Mesenchymal stem cell (in vitro differentiated cells and primary cell): ENCODE results near the gene ULK4.

Experiments
- DNase-seq: peaks from one replicate; pipeline ENCODE4 v3.0.0-alpha.2; 2013
- H2AFZ ChIP-seq: one replicate; pipeline ENCODE4 v1.6.1; 2013; ENCODE audit warnings: low read depth, mild to moderate bottlenecking, control low read depth, inconsistent platforms, low read length, moderate library complexity
- H2AK5ac ChIP-seq: 2 replicates; pipeline ENCODE4 v1.6.1; 2013; ENCODE audit warnings: low read length, moderate library complexity, mild to moderate bottlenecking, inconsistent platforms; ENCODE audit not compliant: severe bottlenecking
- H2BK120ac ChIP-seq: one replicate; pipeline ENCODE4 v1.6.1; 2013; ENCODE audit warnings: low read depth, mild to moderate bottlenecking, inconsistent platforms, low read length, moderate library complexity
- H2BK12ac ChIP-seq, 2 experiments: one replicate each; pipeline ENCODE4 v1.6.1; 2013; ENCODE audit warnings: inconsistent platforms in 2 of 2, low read length in 2 of 2, mild to moderate bottlenecking in 2 of 2, moderate library complexity in 2 of 2, control low read depth in 1 of 2
- H2BK15ac ChIP-seq: one replicate; pipeline ENCODE4 v1.6.1; 2013; ENCODE audit warnings: mild to moderate bottlenecking, low read depth, inconsistent platforms; ENCODE audit not compliant: poor library complexity, severe bottlenecking
- H2BK5ac ChIP-seq: 2 replicates; pipeline ENCODE4 v1.6.1; 2013; ENCODE audit warnings: low read depth, mild to moderate bottlenecking, low read length, control low read depth, inconsistent platforms; ENCODE audit not compliant: poor library complexity, severe bottlenecking
- H3K14ac ChIP-seq, 2 experiments: one replicate each; pipeline ENCODE4 v1.6.1; 2013; ENCODE audit warnings: inconsistent platforms in 2 of 2, low read length in 2 of 2, control low read depth in 1 of 2, mild to moderate bottlenecking in 1 of 2, moderate library complexity in 1 of 2
- H3K18ac ChIP-seq, 2 experiments: one replicate each; pipeline ENCODE4 v1.6.1; 2013; ENCODE audit warnings: inconsistent platforms in 2 of 2, low read length in 2 of 2, control low read depth in 1 of 2, low read depth in 1 of 2, mild to moderate bottlenecking in 1 of 2
- H3K23ac ChIP-seq, 2 experiments: one replicate each; pipeline ENCODE4 v1.6.1; 2013; ENCODE audit warnings: inconsistent platforms in 2 of 2, low read length in 2 of 2, mild to moderate bottlenecking in 2 of 2, moderate library complexity in 2 of 2, control low read depth in 1 of 2
- H3K27ac ChIP-seq: 2 replicates; pipeline ENCODE4 v1.5.1; 2013; ENCODE audit warnings: mild to moderate bottlenecking, moderate library complexity, low read length, control low read depth, inconsistent platforms; ENCODE audit not compliant: poor library complexity, severe bottlenecking
- H3K27me3 ChIP-seq, 2 experiments: 2 replicates each; pipeline versions ENCODE4 v1.6.1 to v1.7.0; 2013; ENCODE audit warnings: low read length in 2 of 2, mild to moderate bottlenecking in 2 of 2, moderate library complexity in 2 of 2, control low read depth in 1 of 2, inconsistent platforms in 1 of 2; ENCODE audit not compliant: control insufficient read depth in 1 of 2, insufficient read depth in 1 of 2
- H3K36me3 ChIP-seq, 2 experiments: 2 replicates each; pipeline versions ENCODE4 v1.6.1 to v1.7.0; 2013; ENCODE audit warnings: low read length in 2 of 2, control low read depth in 1 of 2, inconsistent platforms in 1 of 2, low read depth in 1 of 2, mild to moderate bottlenecking in 1 of 2; ENCODE audit not compliant: insufficient read depth in 2 of 2, control insufficient read depth in 1 of 2
- H3K4ac ChIP-seq, 2 experiments: one replicate each; pipeline ENCODE4 v1.6.1; 2013; ENCODE audit warnings: inconsistent platforms in 2 of 2, low read length in 2 of 2, mild to moderate bottlenecking in 2 of 2, moderate library complexity in 2 of 2, control low read depth in 1 of 2, low read depth in 1 of 2
- H3K4me1 ChIP-seq: 2 replicates; pipeline ENCODE4 v1.6.1; 2013; ENCODE audit warnings: low read depth, low read length, control low read depth; ENCODE audit not compliant: control insufficient read depth, insufficient read depth
- H3K4me2 ChIP-seq: 2 replicates; pipeline ENCODE4 v1.6.1; 2013; ENCODE audit warnings: low read length, mild to moderate bottlenecking, inconsistent platforms; ENCODE audit not compliant: poor library complexity, severe bottlenecking
- H3K4me3 ChIP-seq, 2 experiments: 2 replicates each; pipeline versions ENCODE4 v1.5.1 to v1.7.0; 2013; ENCODE audit warnings: low read length in 2 of 2, mild to moderate bottlenecking in 2 of 2, control low read depth in 1 of 2, low read depth in 1 of 2; ENCODE audit not compliant: insufficient read depth in 1 of 2
- H3K79me1 ChIP-seq: replicated peaks from 2 replicates; pipeline ENCODE4 v1.6.1; 2013; ENCODE audit warnings: mild to moderate bottlenecking, control low read depth, low read length, inconsistent platforms; ENCODE audit not compliant: poor library complexity, severe bottlenecking
- H3K9ac ChIP-seq: 2 replicates; pipeline ENCODE4 v1.7.0; 2013; ENCODE audit warnings: mild to moderate bottlenecking, low read length, moderate library complexity
- H3K9me3 ChIP-seq: 2 replicates; pipeline ENCODE4 v1.7.0; 2013; ENCODE audit warnings: mild to moderate bottlenecking, low read length; ENCODE audit not compliant: control insufficient read depth
- H4K8ac ChIP-seq: one replicate; pipeline ENCODE4 v1.6.1; 2013; ENCODE audit warnings: inconsistent platforms, mild to moderate bottlenecking, low read length, moderate library complexity
- H4K91ac ChIP-seq: one replicate; pipeline ENCODE4 v1.6.1; 2013; ENCODE audit warnings: mild to moderate bottlenecking, low read length, inconsistent platforms
- WGBS: methylation state at CpG from one replicate; pipeline ENCODE4 v1.1.7; 2013; ENCODE audit warnings: mixed read lengths; 5-methylcytosine and 5-hydroxymethylcytosine counted together

The ULK4 gene

GRCh38 chr3:41521010-41521655, 440.8 kb downstream of the ULK4 start:
- no peaks in the 10 kb centered on the region for H3K79me1 ChIP-seq
- no peak overlapping the region for H3K4me2 ChIP-seq
- no peak overlapping the region for H4K8ac ChIP-seq
- H3K36me3 ChIP-seq: no peaks in the 10 kb centered on the region
- H3K4ac ChIP-seq: no peak overlapping the region
- H3K9ac ChIP-seq: no peak overlapping the region
- no peak overlapping the region for H3K4me3 ChIP-seq
- H3K27me3 ChIP-seq: no peaks in the 10 kb centered on the region
- no peak overlapping the region for H2BK12ac ChIP-seq
- H4K91ac ChIP-seq: no peak overlapping the region
- no peak overlapping the region for H2BK5ac ChIP-seq
- no peak overlapping the region for H3K27ac ChIP-seq
- H2BK15ac ChIP-seq: no peak overlapping the region
- H3K9me3 ChIP-seq: no peaks in the 10 kb centered on the region
- no peak overlapping the region for H3K23ac ChIP-seq
- H2AFZ ChIP-seq: no peak overlapping the region
- H3K14ac ChIP-seq: no peak overlapping the region
- H3K18ac ChIP-seq: no peak overlapping the region
- WGBS: 82% methylated on average over 1 of the region's 1 CpG
- H2AK5ac ChIP-seq: no peak overlapping the region
- no peaks in the 10 kb centered on the region for H3K4me1 ChIP-seq
- H2BK120ac ChIP-seq: no peak overlapping the region
- no peak for DNase-seq

- Histone ChIP-seq H2AK5ac (no peak overlapping the region), H2BK12ac (no peak overlapping the region), H2BK15ac (no peak overlapping the region), H3K14ac (no peak overlapping the region), H2BK120ac (no peak overlapping the region), H3K9ac (no peak overlapping the region), H3K4ac (no peak overlapping the region), H3K27me3 (no peaks in the 10 kb centered on the region), H3K79me1 (no peaks in the 10 kb centered on the region), H4K8ac (no peak overlapping the region), H3K18ac (no peak overlapping the region), H3K4me2 (no peak overlapping the region), H3K4me1 (no peaks in the 10 kb centered on the region), H3K27ac (no peak overlapping the region), H2BK5ac (no peak overlapping the region), H3K36me3 (no peaks in the 10 kb centered on the region), H3K4me3 (no peak overlapping the region), H3K23ac (no peak overlapping the region), H4K91ac (no peak overlapping the region), H2AFZ (no peak overlapping the region), H3K9me3 (no peaks in the 10 kb centered on the region)
- no peak for DNase-seq
- no CpG with 5 or more reads among the region's 2 CpGs for WGBS
Observed at GRCh38 chr3:41519746-41520145, 442.2 kb downstream of the ULK4 start.

DNA sequence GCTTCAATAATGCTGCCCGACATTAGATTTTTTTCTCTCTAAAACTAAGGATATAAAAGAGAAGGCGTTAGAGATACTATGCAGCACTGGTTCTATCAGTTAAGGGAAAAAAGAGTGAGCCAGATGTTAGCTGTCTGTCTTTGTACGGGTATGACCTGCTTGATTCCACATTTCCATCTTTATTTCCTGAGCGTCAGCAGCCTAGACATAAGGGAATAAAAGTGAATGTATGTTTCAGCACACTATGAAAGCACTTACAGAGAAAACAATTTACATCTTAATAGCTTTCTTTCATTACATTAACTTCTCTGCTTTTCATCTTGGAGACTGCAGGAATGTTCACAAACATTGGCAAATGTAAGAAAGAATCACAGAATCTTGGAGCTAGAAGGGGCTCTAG, 443.3 kb downstream of the ULK4 start:
- no peaks in the 10 kb centered on the region for H3K9me3 ChIP-seq
- H3K4ac ChIP-seq: no peak overlapping the region
- H4K8ac ChIP-seq: no peak overlapping the region
- H2BK15ac ChIP-seq: no peak overlapping the region
- H3K4me1 ChIP-seq: no peaks in the 10 kb centered on the region
- H4K91ac ChIP-seq: no peak overlapping the region
- WGBS: 61% methylated on average over 2 of the region's 4 CpGs
- no peak overlapping the region for H3K14ac ChIP-seq
- no peak overlapping the region for H2BK5ac ChIP-seq
- no peak overlapping the region for H3K4me3 ChIP-seq
- no peak overlapping the region for H3K27ac ChIP-seq
- no peak overlapping the region for H3K18ac ChIP-seq
- H2BK12ac ChIP-seq: no peak overlapping the region
- H2AFZ ChIP-seq: no peak overlapping the region
- no peak overlapping the region for H3K23ac ChIP-seq
- H3K79me1 ChIP-seq: no peaks in the 10 kb centered on the region
- H3K9ac ChIP-seq: no peak overlapping the region
- no peaks in the 10 kb centered on the region for H3K27me3 ChIP-seq
- H2AK5ac ChIP-seq: no peak overlapping the region
- H3K4me2 ChIP-seq: no peak overlapping the region
- no peak overlapping the region for H2BK120ac ChIP-seq
- no peak for DNase-seq
- H3K36me3 ChIP-seq: no peaks in the 10 kb centered on the region

DNA sequence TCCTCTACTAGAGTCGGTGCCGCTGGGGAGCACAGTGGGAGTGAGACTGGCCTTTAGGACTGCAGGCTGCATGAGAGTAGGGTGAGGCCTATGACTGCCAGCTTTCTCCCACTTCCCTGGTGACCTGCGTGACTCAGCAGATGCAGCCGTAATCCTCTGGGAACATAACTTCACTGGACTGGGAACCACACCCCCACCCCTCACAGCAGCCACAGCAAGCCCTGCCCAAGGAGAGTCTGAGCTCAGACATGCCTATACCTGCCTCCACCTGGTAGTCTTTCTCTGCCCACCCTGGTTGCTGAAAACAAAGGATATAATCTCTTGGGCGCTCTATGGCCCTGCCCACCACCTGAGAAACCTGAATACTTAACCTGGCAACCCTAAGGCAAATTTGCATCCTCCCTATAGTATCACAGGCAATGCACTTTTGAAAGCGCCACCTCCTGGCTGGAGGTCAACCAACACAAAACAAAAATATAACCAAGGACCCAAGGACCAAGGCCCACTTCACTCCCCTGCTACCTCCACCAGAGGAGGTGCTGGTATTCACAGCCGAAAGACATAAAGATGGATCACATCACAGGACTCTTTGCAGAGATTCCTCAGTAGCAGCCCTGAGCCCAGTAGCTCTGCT, 453.7 kb downstream of the ULK4 start:
- no peak overlapping the region for H4K8ac ChIP-seq
- no peak overlapping the region for H3K4me3 ChIP-seq
- DNase-seq: no peak
- H3K36me3 ChIP-seq: no peaks in the 10 kb centered on the region
- no peak overlapping the region for H4K91ac ChIP-seq
- no peak overlapping the region for H2BK12ac ChIP-seq
- H3K27me3 ChIP-seq: no peaks in the 10 kb centered on the region
- H3K18ac ChIP-seq: no peak overlapping the region
- H3K14ac ChIP-seq: no peak overlapping the region
- H3K9me3 ChIP-seq: peaks cover 11% of the 10 kb centered on the region
- no peak overlapping the region for H3K23ac ChIP-seq
- H2BK15ac ChIP-seq: no peak overlapping the region
- no peak overlapping the region for H2AK5ac ChIP-seq
- H3K79me1 ChIP-seq: no peaks in the 10 kb centered on the region
- no peak overlapping the region for H3K4me2 ChIP-seq
- H3K27ac ChIP-seq: no peak overlapping the region
- no peak overlapping the region for H2BK120ac ChIP-seq
- H2AFZ ChIP-seq: no peak overlapping the region
- H3K4me1 ChIP-seq: peaks cover 3% of the 10 kb centered on the region
- 93% methylated on average over 7 of the region's 7 CpGs for WGBS
- H2BK5ac ChIP-seq: no peak overlapping the region
- H3K9ac ChIP-seq: no peak overlapping the region
- H3K4ac ChIP-seq: no peak overlapping the region
